ENCODE results near the gene ETV4. TPM values are rescaled to one million over a fixed set of nuclear protein-coding genes. Genes with fewer than 3 reads are reported as not detected.

ETV4 gene
- total RNA-seq, 2 experiments from 2014 or later, result 5.0 to 5.4 TPM

GRCh38 chr17:43547659-43548256 lies 1.6 kb upstream of the ETV4 start:
- peaks cover 21% of the 10 kb centered on the region for H3K4me1 Mint-ChIP-seq (ENCODE audit: low read depth)
- no peak overlapping the region for H3K27ac Mint-ChIP-seq
- POLR2A ChIA-PET, result interaction anchor here (0.9 to 1.4 kb wide), 2 partner anchors 9 to 180 kb away, joined by 3 read pairs; no protein-coding TSS in a partner anchor
- no peak for TF ChIP-seq CTCF (IDR thresholded peaks at IDR 0.05)
- no peaks in the 10 kb centered on the region for H3K9me3 Mint-ChIP-seq
- no peak for DNase-seq
- peaks cover 45% of the 10 kb centered on the region for H3K27me3 Mint-ChIP-seq
- intact Hi-C loops (cut with micrococcal nuclease), result no loop called here
- CTCF ChIA-PET, result interaction anchor here (0.9 to 2.4 kb wide), 8 partner anchors 28 to 218 kb away, joined by 3 to 10 read pairs (median 5); partner anchors contain the start of gene DHX8
- no peaks in the 10 kb centered on the region for H3K36me3 Mint-ChIP-seq (ENCODE audit: low read depth)
- H3K4me3 Mint-ChIP-seq, result no peak overlapping the region
- no peak for ATAC-seq

GRCh38 chr17:43547189-43547550 lies 1.0 kb upstream of the ETV4 start:
- ChIA-PET POLR2A (interaction anchor here (0.9 to 1.4 kb wide), 3 partner anchors 10 to 179 kb away, joined by 3 to 4 read pairs (median 3); no protein-coding TSS in a partner anchor), CTCF (interaction anchor here (0.9 to 2.4 kb wide), 9 partner anchors 27 to 219 kb away, joined by 3 to 10 read pairs (median 4); partner anchors contain the start of gene DHX8)
- DNase-seq, result no peak
- Mint-ChIP-seq H3K4me3 (peak overlapping the region; percentile 76), H3K27ac (no peak overlapping the region), H3K36me3 (ENCODE audit: low read depth) (no peaks in the 10 kb centered on the region), H3K27me3 (peaks cover 43% of the 10 kb centered on the region), H3K9me3 (no peaks in the 10 kb centered on the region), H3K4me1 (ENCODE audit: low read depth) (peaks cover 21% of the 10 kb centered on the region)
- ATAC-seq, result no peak
- TF ChIP-seq CTCF (IDR thresholded peaks at IDR 0.05), result no peak
- intact Hi-C loops (cut with micrococcal nuclease), result no loop called here

GRCh38 chr17:43545383-43545632 lies 832 bp downstream of the ETV4 start:
- DNase-seq (peak; percentile 38), ATAC-seq (peak; percentile 3)
- Mint-ChIP-seq H3K9me3 (no peaks in the 10 kb centered on the region), H3K27me3 (peaks cover 40% of the 10 kb centered on the region), H3K4me3 (peak overlapping the region; percentile 76), H3K27ac (no peak overlapping the region), H3K36me3 (ENCODE audit: low read depth) (no peaks in the 10 kb centered on the region), H3K4me1 (ENCODE audit: low read depth) (peaks cover 21% of the 10 kb centered on the region)
- no peak for TF ChIP-seq CTCF (IDR thresholded peaks at IDR 0.05)
- CTCF ChIA-PET, result interaction anchor here (0.6 kb wide), 1 partner anchor 32 kb away, joined by 3 read pairs; no protein-coding TSS in a partner anchor
- intact Hi-C loops (cut with micrococcal nuclease), result no loop called here
- POLR2A ChIA-PET, result interaction anchor here (0.6 to 1.0 kb wide), 3 partner anchors 25 to 152 kb away, joined by 3 read pairs; no protein-coding TSS in a partner anchor

GRCh38 chr17:43543771-43544575 lies 2.2 kb downstream of the ETV4 start:
- ATAC-seq, result no peak
- ChIA-PET CTCF (interaction anchor here (1.1 to 1.2 kb wide), 2 partner anchors 14 to 21 kb away, joined by 3 read pairs; no protein-coding TSS in a partner anchor), POLR2A (interaction anchor here (0.6 kb wide), 1 partner anchor 60 kb away, joined by 3 read pairs; the partner anchor contains the start of gene DHX8)
- H3K27me3 Mint-ChIP-seq, result peaks cover 30% of the 10 kb centered on the region
- H3K4me3 Mint-ChIP-seq, result peak overlapping the region; percentile 76
- intact Hi-C loops (cut with micrococcal nuclease), result no loop called here
- no peaks in the 10 kb centered on the region for H3K36me3 Mint-ChIP-seq (ENCODE audit: low read depth)
- TF ChIP-seq CTCF (IDR thresholded peaks at IDR 0.05), result no peak
- no peaks in the 10 kb centered on the region for H3K9me3 Mint-ChIP-seq
- H3K27ac Mint-ChIP-seq, result no peak overlapping the region
- no peak for DNase-seq
- peaks cover 21% of the 10 kb centered on the region for H3K4me1 Mint-ChIP-seq (ENCODE audit: low read depth)
